Type B pancreatic cell (in vitro differentiated cells): ENCODE data around the gene LPIN1. TPM values are rescaled to one million over a fixed set of nuclear protein-coding genes. Genes with fewer than 3 reads are reported as not detected.

Source experiments
- DNase-seq: peaks from one replicate; pipeline ENCODE4 v3.0.0; 2021; ENCODE audit warnings: mixed read lengths; ENCODE audit not compliant: unreplicated experiment; ENCODE audit errors: extremely low spot score
- H3K27ac Mint-ChIP-seq: 2 replicates; pipeline ENCODE4 v1.8.0; 2021; ENCODE audit warnings: mild to moderate bottlenecking, mixed read lengths
- H3K27me3 Mint-ChIP-seq: 2 replicates; pipeline ENCODE4 v1.8.0; 2021; ENCODE audit warnings: mixed read lengths
- H3K36me3 Mint-ChIP-seq: 2 replicates; pipeline ENCODE4 v1.8.0; 2021; ENCODE audit warnings: mixed read lengths
- H3K4me1 Mint-ChIP-seq: one replicate; pipeline ENCODE4 v1.8.0; 2021; ENCODE audit warnings: mixed read lengths; ENCODE audit not compliant: unreplicated experiment
- H3K4me3 Mint-ChIP-seq: 2 replicates; pipeline ENCODE4 v1.8.0; 2021; ENCODE audit warnings: mild to moderate bottlenecking, mixed read lengths
- H3K9me3 Mint-ChIP-seq: 2 replicates; pipeline ENCODE4 v1.8.0; 2021; ENCODE audit warnings: mixed read lengths
- CTCF ChIP-seq: fragments of 200-600 bp; sonication (generic); conservative IDR thresholded peaks from 2 replicates; pipeline ENCODE4 v1.5.0; 2021; ENCODE audit warnings: antibody characterized with exemption, mild to moderate bottlenecking
- total RNA-seq: library from RNA; stranded (reverse); gene quantifications from 2 replicates; pipeline ENCODE4 v1.2.1, GENCODE V29; 2021; ENCODE audit warnings: low replicate concordance

The LPIN1 gene
- total RNA-seq, 1 donor from 2014 or later: 26.8 TPM

GRCh38 chr2:11752906-11753305 lies 6.5 kb downstream of the LPIN1 start:
- peak overlapping the region; percentile 28 for H3K4me3 Mint-ChIP-seq
- no peak for DNase-seq
- H3K4me1 Mint-ChIP-seq: peaks cover 47% of the 10 kb centered on the region
- H3K9me3 Mint-ChIP-seq: no peaks in the 10 kb centered on the region
- H3K27ac Mint-ChIP-seq: no peak overlapping the region
- peaks cover 7% of the 10 kb centered on the region for H3K27me3 Mint-ChIP-seq
- TF ChIP-seq CTCF: no peak
- H3K36me3 Mint-ChIP-seq: peaks cover 3% of the 10 kb centered on the region

- Mint-ChIP-seq H3K27me3 (peaks cover 7% of the 10 kb centered on the region), H3K4me1 (peaks cover 46% of the 10 kb centered on the region), H3K9me3 (peaks cover under 1% of the 10 kb centered on the region), H3K4me3 (peak overlapping the region; percentile 28), H3K36me3 (peaks cover 3% of the 10 kb centered on the region), H3K27ac (peak overlapping the region; percentile 41)
- TF ChIP-seq CTCF: no peak
- no peak for DNase-seq
Measured at GRCh38 chr2:11753452-11753885, 7.0 kb downstream of the LPIN1 start.

- DNase-seq: no peak
- Mint-ChIP-seq H3K27ac (peak overlapping the region; percentile 41), H3K27me3 (peaks cover 7% of the 10 kb centered on the region), H3K4me1 (peaks cover 50% of the 10 kb centered on the region), H3K9me3 (peaks cover 6% of the 10 kb centered on the region), H3K36me3 (peaks cover 10% of the 10 kb centered on the region), H3K4me3 (peak overlapping the region; percentile 28)
- TF ChIP-seq CTCF: no peak
Measured at GRCh38 chr2:11753886-11754699, 7.7 kb downstream of the LPIN1 start.

- peaks cover 8% of the 10 kb centered on the region for H3K9me3 Mint-ChIP-seq
- TF ChIP-seq CTCF: no peak
- peaks cover 52% of the 10 kb centered on the region for H3K4me1 Mint-ChIP-seq
- peaks cover 7% of the 10 kb centered on the region for H3K27me3 Mint-ChIP-seq
- H3K27ac Mint-ChIP-seq: no peak overlapping the region
- no peak overlapping the region for H3K4me3 Mint-ChIP-seq
- peaks cover 11% of the 10 kb centered on the region for H3K36me3 Mint-ChIP-seq
- DNase-seq: no peak
Measured at GRCh38 chr2:11754700-11755015, 8.2 kb downstream of the LPIN1 start.

- Mint-ChIP-seq H3K27me3 (no peaks in the 10 kb centered on the region), H3K4me1 (peaks cover 39% of the 10 kb centered on the region), H3K36me3 (peaks cover 20% of the 10 kb centered on the region), H3K27ac (no peak overlapping the region), H3K4me3 (no peak overlapping the region), H3K9me3 (peaks cover 8% of the 10 kb centered on the region)
- TF ChIP-seq CTCF: no peak
- no peak for DNase-seq
Measured at GRCh38 chr2:11757101-11757500, 10.7 kb downstream of the LPIN1 start.
